Keratinocyte (primary cell): ENCODE data around the gene PPP2R3C. TPM values are rescaled to one million over a fixed set of nuclear protein-coding genes. Genes with fewer than 3 reads are reported as not detected.

ENCODE experiments used
- DNase-seq: peaks from one replicate; pipeline ENCODE4 v3.0.0-alpha.2; 2011; ENCODE audit warnings: low read depth, missing footprints, low spot score
- FAIRE-seq: peaks from 2 replicates; lab custom pipeline; 2011; peaks lifted over from hg19 to GRCh38; lab: Jason Lieb, UNC
- H2AFZ ChIP-seq: 2 replicates; pipeline ENCODE4 v1.6.0; 2012; ENCODE audit warnings: low read length, control low read depth, inconsistent platforms; ENCODE audit not compliant: control insufficient read depth
- H3K27ac ChIP-seq: 2 replicates; pipeline ENCODE4 v1.5.1; 2011; ENCODE audit warnings: low read length; ENCODE audit not compliant: control insufficient read depth, insufficient read depth
- H3K27me3 ChIP-seq: 3 replicates; pipeline ENCODE4 v1.6.0; 2011; ENCODE audit warnings: low read length; ENCODE audit not compliant: control insufficient read depth, insufficient read depth; ENCODE audit errors: extremely low read depth
- H3K36me3 ChIP-seq, 2 experiments: 2 replicates in 1 of 2; 3 replicates in 1 of 2; pipeline ENCODE4 v1.5.1; 2011; ENCODE audit warnings: low read length in 2 of 2, mild to moderate bottlenecking in 1 of 2; ENCODE audit not compliant: control insufficient read depth in 2 of 2, insufficient read depth in 2 of 2; ENCODE audit errors: extremely low read depth in 1 of 2
- H3K4me1 ChIP-seq: 3 replicates; pipeline ENCODE4 v1.5.1; 2011; ENCODE audit warnings: low read length; ENCODE audit not compliant: control insufficient read depth, insufficient read depth; ENCODE audit errors: extremely low read depth
- H3K4me2 ChIP-seq: 3 replicates; pipeline ENCODE4 v1.6.0; 2011; ENCODE audit warnings: low read depth, low read length; ENCODE audit not compliant: control insufficient read depth, insufficient read depth; ENCODE audit errors: extremely low read depth
- H3K4me3 ChIP-seq, 3 experiments: fragments of 200-600 bp in 1 of 3; sonication (generic) in 1 of 3; 2 replicates in 2 of 3; 3 replicates in 1 of 3; pipeline ENCODE4 v1.5.1; 2011 to 2016; ENCODE audit warnings: low read length in 3 of 3, mild to moderate bottlenecking in 3 of 3, control low read depth in 2 of 3, inconsistent platforms in 1 of 3, low read depth in 1 of 3, mixed read lengths in 1 of 3, mixed run types in 1 of 3, moderate library complexity in 1 of 3; ENCODE audit not compliant: control insufficient read depth in 2 of 3, insufficient read depth in 2 of 3; ENCODE audit errors: extremely low read depth in 1 of 3
- H3K79me2 ChIP-seq: 2 replicates; pipeline ENCODE4 v1.6.0; 2012; ENCODE audit warnings: low read length; ENCODE audit not compliant: control insufficient read depth, insufficient read depth
- H3K9ac ChIP-seq: 3 replicates; pipeline ENCODE4 v1.6.0; 2011; ENCODE audit warnings: low read length; ENCODE audit not compliant: control insufficient read depth, insufficient read depth; ENCODE audit errors: extremely low read depth
- H3K9me1 ChIP-seq: 3 replicates; pipeline ENCODE4 v1.6.0; 2011; ENCODE audit warnings: low read length; ENCODE audit not compliant: control insufficient read depth, insufficient read depth; ENCODE audit errors: extremely low read depth
- H3K9me3 ChIP-seq: 2 replicates; pipeline ENCODE4 v1.5.1; 2012; ENCODE audit warnings: low read depth, low read length; ENCODE audit not compliant: control insufficient read depth
- H4K20me1 ChIP-seq: 3 replicates; pipeline ENCODE4 v1.6.0; 2011; ENCODE audit warnings: low read length; ENCODE audit not compliant: control insufficient read depth, insufficient read depth; ENCODE audit errors: extremely low read depth
- EZH2 ChIP-seq: IDR thresholded peaks from one replicate; pipeline ENCODE4 v1.6.1; 2012; ENCODE audit warnings: inconsistent platforms, mild to moderate bottlenecking, low read length, moderate library complexity
- dilution Hi-C: fragments of 300-500 bp; cut with MboI; formaldehyde crosslinking; loops from one replicate; pipeline ENCODE4 v1.7.0; 2020; ENCODE audit warnings: low sequenced_read_pairs; ENCODE audit not compliant: extremely low pct_ligation_motif_present
- polyA plus RNA-seq, 5 experiments: library from polyadenylated mRNA; depleted of rRNA in 3 of 5; stranded (reverse) in 3 of 5; stranded (forward) in 1 of 5; unstranded in 1 of 5; fragments of >200 nt; gene quantifications; 1 replicate in 1 of 5; 2 replicates in 3 of 5; 3 replicates in 1 of 5; pipeline versions ENCODE4 v1.2.1 to v1.2.3, GENCODE V29; 2011 to 2012; ENCODE audit warnings: missing spikeins in 2 of 5, low read depth in 1 of 5, low replicate concordance in 1 of 5
- TF ChIP-seq, protein P1 (sequence below), 3 experiments: IDR thresholded peaks in 1 of 3; conservative IDR thresholded peaks in 1 of 3; optimal IDR thresholded peaks in 1 of 3; 2 replicates in 2 of 3; 3 replicates in 1 of 3; pipeline versions ENCODE3 to v1.5.1; 2011; ENCODE audit warnings: low read length in 3 of 3, mild to moderate bottlenecking in 3 of 3, moderate library complexity in 2 of 3, control low read depth in 1 of 3, inconsistent platforms in 1 of 3; ENCODE audit not compliant: insufficient read depth in 2 of 3; ENCODE audit errors: extremely low read depth in 1 of 3

PPP2R3C gene
- polyA plus RNA-seq, 1 donor (not counting 4 experiments of a cell fraction or from before 2014, with no cell fraction given): 9.8 TPM

DNA sequence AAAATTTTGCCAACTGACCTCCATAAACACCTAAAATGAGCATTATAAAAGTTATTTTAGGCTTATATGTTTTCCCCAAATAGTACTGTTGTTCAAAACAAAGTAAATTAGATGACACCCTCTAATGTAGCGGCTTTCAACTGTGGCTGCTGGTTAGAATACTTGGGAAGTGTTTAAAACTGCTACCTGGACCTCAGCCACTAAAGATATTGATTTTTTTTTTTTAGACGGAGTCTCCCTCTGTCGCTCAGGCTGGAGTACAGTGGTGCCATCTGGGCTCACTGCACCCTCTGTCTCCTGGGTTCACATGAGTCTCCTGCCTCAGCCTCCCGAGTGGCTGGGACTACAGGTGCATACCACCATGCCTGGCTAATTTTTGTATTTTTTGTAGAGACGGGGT is 16.8 kb upstream of the PPP2R3C start:
- no peak for TF ChIP-seq EZH2
- TF ChIP-seq, protein P1, sequence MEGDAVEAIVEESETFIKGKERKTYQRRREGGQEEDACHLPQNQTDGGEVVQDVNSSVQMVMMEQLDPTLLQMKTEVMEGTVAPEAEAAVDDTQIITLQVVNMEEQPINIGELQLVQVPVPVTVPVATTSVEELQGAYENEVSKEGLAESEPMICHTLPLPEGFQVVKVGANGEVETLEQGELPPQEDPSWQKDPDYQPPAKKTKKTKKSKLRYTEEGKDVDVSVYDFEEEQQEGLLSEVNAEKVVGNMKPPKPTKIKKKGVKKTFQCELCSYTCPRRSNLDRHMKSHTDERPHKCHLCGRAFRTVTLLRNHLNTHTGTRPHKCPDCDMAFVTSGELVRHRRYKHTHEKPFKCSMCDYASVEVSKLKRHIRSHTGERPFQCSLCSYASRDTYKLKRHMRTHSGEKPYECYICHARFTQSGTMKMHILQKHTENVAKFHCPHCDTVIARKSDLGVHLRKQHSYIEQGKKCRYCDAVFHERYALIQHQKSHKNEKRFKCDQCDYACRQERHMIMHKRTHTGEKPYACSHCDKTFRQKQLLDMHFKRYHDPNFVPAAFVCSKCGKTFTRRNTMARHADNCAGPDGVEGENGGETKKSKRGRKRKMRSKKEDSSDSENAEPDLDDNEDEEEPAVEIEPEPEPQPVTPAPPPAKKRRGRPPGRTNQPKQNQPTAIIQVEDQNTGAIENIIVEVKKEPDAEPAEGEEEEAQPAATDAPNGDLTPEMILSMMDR (optimal IDR thresholded peaks at IDR 0.05 in 1 of 3, IDR thresholded peaks at IDR 0.05 in 1 of 3, conservative IDR thresholded peaks at IDR 0.05 in 1 of 3; ENCODE audit: extremely low read depth in 1 of 3, insufficient read depth in 2 of 3, low read length in 3 of 3): no peak
- Histone ChIP-seq H3K27ac (no peak overlapping the region), H3K36me3 (no peaks in the 10 kb centered on the region), H3K79me2 (peaks cover 22% of the 10 kb centered on the region), H4K20me1 (peaks cover 3% of the 10 kb centered on the region), H3K27me3 (no peaks in the 10 kb centered on the region), H3K9ac (no peak overlapping the region), H3K4me3 (no peak overlapping the region), H3K4me1 (no peaks in the 10 kb centered on the region), H3K9me3 (no peaks in the 10 kb centered on the region), H3K9me1 (no peaks in the 10 kb centered on the region), H3K4me2 (no peak overlapping the region), H2AFZ (no peak overlapping the region)
- dilution Hi-C loops: no loop called here
- no peak for FAIRE-seq
- DNase-seq: no peak

DNA sequence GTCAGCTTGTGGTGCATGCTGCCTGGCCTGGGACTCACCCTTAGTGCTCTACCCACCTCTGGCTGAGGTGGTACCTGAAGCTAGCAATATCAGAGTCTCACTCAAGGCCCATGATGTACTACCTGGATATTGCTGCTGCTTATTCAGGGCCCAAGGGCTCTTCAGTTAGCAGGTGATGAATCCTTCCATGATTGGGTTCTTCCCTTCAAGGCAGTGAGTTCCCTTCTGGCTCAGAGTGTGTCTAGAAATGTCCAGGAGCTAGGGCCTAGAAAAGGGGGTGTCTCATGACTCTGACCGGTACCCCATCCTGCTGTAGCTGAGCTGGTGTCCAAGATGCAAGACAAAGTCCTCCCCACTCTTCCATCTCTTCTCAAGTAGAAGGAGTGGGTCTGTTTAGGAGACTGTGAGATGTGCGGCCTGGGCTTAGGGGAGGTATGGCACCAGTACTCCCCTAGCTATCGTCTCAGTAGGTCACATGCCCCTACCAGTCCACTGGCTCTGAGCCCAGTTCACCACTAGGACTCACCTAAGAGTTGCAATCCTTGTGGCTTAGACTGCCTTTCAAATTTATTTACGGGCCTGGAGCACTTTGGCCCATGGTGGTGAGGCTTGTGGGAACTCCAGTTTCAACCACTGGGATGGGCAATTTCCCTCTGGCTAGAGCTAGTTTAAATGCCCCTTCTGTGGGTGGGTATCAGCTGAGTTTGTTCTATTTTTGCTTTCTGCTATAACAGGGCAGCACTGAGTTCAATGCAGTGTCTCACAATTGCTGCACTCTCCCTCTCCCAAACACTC is 12.7 kb upstream of the PPP2R3C start:
- FAIRE-seq: no peak
- dilution Hi-C loops: no loop called here

More for the DNA sequence above, 12.7 kb upstream of the PPP2R3C start:
- no peak overlapping the region for H2AFZ ChIP-seq
- H3K9ac ChIP-seq: no peak overlapping the region
- no peaks in the 10 kb centered on the region for H3K4me1 ChIP-seq
- H3K4me3 ChIP-seq: no peak overlapping the region
- H3K27me3 ChIP-seq: no peaks in the 10 kb centered on the region
- H3K9me3 ChIP-seq: no peaks in the 10 kb centered on the region
- no peak for DNase-seq
- H3K27ac ChIP-seq: no peak overlapping the region
- H4K20me1 ChIP-seq: peaks cover 3% of the 10 kb centered on the region
- H3K9me1 ChIP-seq: no peaks in the 10 kb centered on the region
- TF ChIP-seq, protein P1 (optimal IDR thresholded peaks at IDR 0.05 in 1 of 3, IDR thresholded peaks at IDR 0.05 in 1 of 3, conservative IDR thresholded peaks at IDR 0.05 in 1 of 3; ENCODE audit: extremely low read depth in 1 of 3, insufficient read depth in 2 of 3, low read length in 3 of 3): no peak
- no peak for TF ChIP-seq EZH2
- peaks cover 19% of the 10 kb centered on the region for H3K79me2 ChIP-seq
- H3K4me2 ChIP-seq: no peak overlapping the region
- no peaks in the 10 kb centered on the region for H3K36me3 ChIP-seq
